Activated CD4-positive, alpha-beta T cell treated with anti-CD3 and anti-CD28 coated beads, Interleukin-2, amount 10 ng/mL, durations not matched to agents 7 days and 5 days (primary cell): Measurements from ENCODE around the gene ITLN2. TPM values are rescaled to one million over a fixed set of nuclear protein-coding genes. Genes with fewer than 3 reads are reported as not detected.
A peak's percentile ranks its signal among the peaks of the same experiment; 100 is the strongest.

ENCODE experiments used
- CTCF ChIA-PET: fragments of 350-600 bp; sonication (Branson Sonifier 250); formaldehyde crosslinking; loops from one replicate; lab custom pipeline; 2021; ENCODE audit warnings: antibody characterized with exemption; lab: Charles Lee
- POLR2A ChIA-PET: fragments of 350-600 bp; sonication (Branson Sonifier 250); formaldehyde crosslinking; loops from one replicate; lab custom pipeline; 2021; ENCODE audit warnings: antibody characterized with exemption; lab: Charles Lee
- DNase-seq: peaks from one replicate; pipeline ENCODE4 v3.0.0-alpha.2; 2020
- H3K27ac Mint-ChIP-seq: one replicate; pipeline ENCODE4 v1.8.0; 2021; ENCODE audit warnings: mild to moderate bottlenecking, moderate library complexity, mixed read lengths
- H3K27me3 Mint-ChIP-seq: one replicate; pipeline ENCODE4 v1.8.0; 2021; ENCODE audit warnings: mixed read lengths
- H3K36me3 Mint-ChIP-seq: one replicate; pipeline ENCODE4 v1.8.0; 2021; ENCODE audit warnings: low read depth, mixed read lengths
- H3K4me1 Mint-ChIP-seq: one replicate; pipeline ENCODE4 v1.8.0; 2021; ENCODE audit warnings: mixed read lengths
- H3K4me3 Mint-ChIP-seq: one replicate; pipeline ENCODE4 v1.8.0; 2021; ENCODE audit warnings: mild to moderate bottlenecking, moderate library complexity, mixed read lengths
- H3K9me3 Mint-ChIP-seq: one replicate; pipeline ENCODE4 v1.8.0; 2021; ENCODE audit warnings: mixed read lengths
- total RNA-seq, 2 experiments: library from RNA; stranded (reverse); gene quantifications; one replicate each; pipeline ENCODE4 v1.2.3, GENCODE V29; 2021

Gene ITLN2
- total RNA-seq, 2 experiments from 2014 or later, result not detected

DNA sequence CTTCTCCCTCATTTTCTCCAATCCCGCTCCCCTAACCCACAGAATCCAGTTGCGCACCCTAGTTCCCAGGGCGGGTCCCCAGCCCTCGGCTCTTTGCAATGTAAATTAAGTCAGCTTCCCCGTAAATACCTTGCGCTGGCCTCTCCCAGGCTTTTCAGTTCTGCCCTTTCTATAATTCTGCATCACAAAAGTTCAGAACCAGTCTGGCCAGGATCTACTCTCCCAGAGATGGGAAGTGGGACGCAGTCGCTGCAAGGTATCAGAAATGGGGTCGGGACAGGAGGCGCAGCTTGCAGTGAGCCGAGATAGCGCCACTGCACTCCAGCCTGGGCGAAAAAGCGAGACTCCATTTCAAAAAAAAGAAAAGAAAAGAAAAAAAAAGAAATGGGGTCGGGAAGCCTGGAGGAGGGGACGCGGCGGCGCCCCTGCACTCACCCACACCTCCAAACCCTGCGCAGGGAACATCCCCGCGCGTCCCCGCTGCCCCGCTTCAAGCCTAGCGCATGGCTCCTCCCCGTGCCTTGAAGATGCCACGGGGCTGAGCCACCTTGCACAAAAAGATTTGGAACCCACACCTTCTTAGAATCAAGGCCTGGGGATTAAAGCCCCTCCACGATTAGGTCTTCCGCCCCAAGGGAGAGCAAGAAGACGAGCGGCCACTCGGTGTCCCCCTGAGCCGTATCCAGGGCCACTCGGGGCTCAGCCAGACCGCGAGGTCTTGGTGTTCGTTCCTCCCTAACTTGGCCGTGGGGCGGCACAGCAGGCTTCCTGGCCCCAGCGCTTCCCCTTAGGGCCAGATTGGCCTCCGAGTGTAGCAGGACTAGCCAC, 27.2 kb upstream of the ITLN2 start:
- H3K4me1 Mint-ChIP-seq, result peaks cover 11% of the 10 kb centered on the region
- H3K27ac Mint-ChIP-seq, result no peak overlapping the region
- H3K36me3 Mint-ChIP-seq, result no peaks in the 10 kb centered on the region
- ChIA-PET POLR2A (no interaction called here), CTCF (interaction anchor here (1.3 kb wide), 1 partner anchor 147 kb away, joined by 4 read pairs; no protein-coding TSS in a partner anchor)
- H3K4me3 Mint-ChIP-seq, result peak overlapping the region; percentile 35
- peaks cover 38% of the 10 kb centered on the region for H3K27me3 Mint-ChIP-seq
- DNase-seq, result peak; percentile 17
- no peaks in the 10 kb centered on the region for H3K9me3 Mint-ChIP-seq

GRCh38 chr1:160979286-160979685, 24.7 kb upstream of the ITLN2 start:
- Mint-ChIP-seq H3K27ac (no peak overlapping the region), H3K9me3 (no peaks in the 10 kb centered on the region), H3K36me3 (no peaks in the 10 kb centered on the region), H3K27me3 (peaks cover 43% of the 10 kb centered on the region), H3K4me3 (no peak overlapping the region), H3K4me1 (peaks cover 11% of the 10 kb centered on the region)
- no peak for DNase-seq
- POLR2A ChIA-PET, result no interaction called here
- CTCF ChIA-PET, result interaction anchor here (1.3 to 1.9 kb wide), 3 partner anchors 11 to 298 kb away, joined by 4 to 5 read pairs (median 4); partner anchors contain the start of gene ITLN2

GRCh38 chr1:160978510-160978927, 23.9 kb upstream of the ITLN2 start:
- Mint-ChIP-seq H3K4me3 (no peak overlapping the region), H3K27ac (no peak overlapping the region), H3K36me3 (no peaks in the 10 kb centered on the region), H3K9me3 (no peaks in the 10 kb centered on the region), H3K27me3 (peaks cover 43% of the 10 kb centered on the region), H3K4me1 (peaks cover 11% of the 10 kb centered on the region)
- POLR2A ChIA-PET, result no interaction called here
- CTCF ChIA-PET, result interaction anchor here (1.0 to 1.9 kb wide), 3 partner anchors 12 to 27 kb away, joined by 4 to 5 read pairs (median 5); partner anchors contain the start of gene ITLN2
- DNase-seq, result no peak

GRCh38 chr1:160975026-160975425, 20.4 kb upstream of the ITLN2 start:
- no peak for DNase-seq
- ChIA-PET POLR2A (no interaction called here), CTCF (interaction anchor here (2.3 kb wide), 1 partner anchor 21 kb away, joined by 9 read pairs; the partner anchor contains the start of gene ITLN2)
- Mint-ChIP-seq H3K27ac (no peak overlapping the region), H3K27me3 (peaks cover 26% of the 10 kb centered on the region), H3K4me1 (no peaks in the 10 kb centered on the region), H3K36me3 (no peaks in the 10 kb centered on the region), H3K4me3 (no peak overlapping the region), H3K9me3 (no peaks in the 10 kb centered on the region)

GRCh38 chr1:160973491-160973890, 18.9 kb upstream of the ITLN2 start:
- Mint-ChIP-seq H3K4me3 (no peak overlapping the region), H3K27ac (no peak overlapping the region), H3K4me1 (no peaks in the 10 kb centered on the region), H3K27me3 (peaks cover 18% of the 10 kb centered on the region), H3K9me3 (no peaks in the 10 kb centered on the region), H3K36me3 (no peaks in the 10 kb centered on the region)
- CTCF ChIA-PET, result interaction anchor here (0.6 to 2.3 kb wide), 5 partner anchors 19 to 926 kb away, joined by 3 to 9 read pairs (median 3); partner anchors contain the start of gene ITLN2
- POLR2A ChIA-PET, result interaction anchor here (0.6 kb wide), 1 partner anchor 9 kb away, joined by 4 read pairs; no protein-coding TSS in a partner anchor
- no peak for DNase-seq

DNA sequence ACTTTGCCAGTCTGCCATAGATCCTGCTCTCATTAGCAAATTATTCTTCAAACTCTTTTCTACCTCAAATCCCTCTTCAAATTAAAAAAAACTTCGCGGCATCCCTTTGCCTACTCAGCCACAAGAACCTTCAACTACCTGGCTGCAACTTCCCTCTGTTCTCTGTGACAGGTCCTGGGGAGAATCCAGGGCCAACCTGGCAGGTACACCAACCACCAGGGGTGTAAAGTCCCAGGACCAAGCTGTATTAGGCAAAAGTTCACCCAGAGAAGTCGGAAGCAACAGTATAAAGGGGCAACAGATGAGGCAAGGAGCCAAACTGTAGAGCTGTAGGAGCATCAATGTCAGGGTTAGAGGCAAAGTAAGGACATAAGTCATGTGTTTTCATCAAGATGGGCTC, 18.3 kb upstream of the ITLN2 start:
- CTCF ChIA-PET, result interaction anchor here (0.6 to 1.4 kb wide), 3 partner anchors 32 to 608 kb away, joined by 3 to 5 read pairs (median 3); no protein-coding TSS in a partner anchor
- POLR2A ChIA-PET, result interaction anchor here (0.6 kb wide), 1 partner anchor 8 kb away, joined by 4 read pairs; no protein-coding TSS in a partner anchor
- Mint-ChIP-seq H3K9me3 (no peaks in the 10 kb centered on the region), H3K27me3 (peaks cover 16% of the 10 kb centered on the region), H3K36me3 (no peaks in the 10 kb centered on the region), H3K4me1 (no peaks in the 10 kb centered on the region), H3K4me3 (no peak overlapping the region), H3K27ac (no peak overlapping the region)
- no peak for DNase-seq

DNA sequence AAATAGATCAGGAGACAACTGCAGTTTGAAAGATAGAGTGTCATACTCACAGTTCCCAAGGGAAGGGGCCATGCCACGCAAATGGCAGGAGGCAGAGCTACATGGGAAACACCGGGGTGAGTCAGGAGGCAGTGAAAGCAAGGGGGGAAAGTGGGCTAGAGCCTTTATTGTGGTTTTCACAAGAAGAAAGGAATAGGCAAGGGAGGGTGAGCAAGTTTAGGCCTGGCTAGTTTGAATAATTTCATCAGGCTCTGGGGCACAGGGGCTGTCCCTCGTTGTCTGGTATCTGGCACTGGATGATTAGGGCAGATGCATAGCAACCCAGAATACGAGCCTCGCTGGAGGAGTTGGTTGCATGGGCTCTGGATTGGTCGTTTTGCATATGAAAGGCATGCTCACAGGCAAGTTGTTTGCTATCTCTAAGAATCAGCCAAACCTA, 17.0 kb upstream of the ITLN2 start:
- no peak for DNase-seq
- Mint-ChIP-seq H3K27ac (no peak overlapping the region), H3K4me3 (no peak overlapping the region), H3K36me3 (no peaks in the 10 kb centered on the region), H3K9me3 (no peaks in the 10 kb centered on the region), H3K4me1 (no peaks in the 10 kb centered on the region), H3K27me3 (peaks cover 19% of the 10 kb centered on the region)
- ChIA-PET POLR2A (no interaction called here), CTCF (interaction anchor here (1.4 kb wide), 1 partner anchor 33 kb away, joined by 3 read pairs; no protein-coding TSS in a partner anchor)

DNA sequence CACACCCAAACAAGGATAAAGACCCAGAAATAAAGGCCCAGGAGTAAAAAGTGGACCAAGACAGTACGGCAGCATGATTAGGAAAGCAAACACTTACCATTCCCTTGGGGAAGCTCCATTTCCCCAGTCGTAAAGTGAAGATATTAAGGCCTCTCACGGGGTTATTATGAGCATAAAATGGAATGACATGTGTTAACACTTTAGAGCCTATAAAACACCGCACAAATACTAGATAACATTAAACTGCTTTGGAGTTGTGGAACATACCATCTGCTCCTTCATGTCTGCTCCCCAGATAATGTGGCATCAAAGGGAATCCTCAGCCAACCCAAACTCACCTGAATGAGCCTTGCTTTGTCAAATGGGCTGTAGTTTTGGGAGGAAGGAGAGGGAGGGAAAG, 8.9 kb upstream of the ITLN2 start:
- ChIA-PET POLR2A (no interaction called here), CTCF (interaction anchor here (0.6 to 1.2 kb wide), 3 partner anchors 9 to 86 kb away, joined by 3 read pairs; partner anchors contain the start of gene ITLN2)
- Mint-ChIP-seq H3K27me3 (peaks cover 5% of the 10 kb centered on the region), H3K36me3 (no peaks in the 10 kb centered on the region), H3K27ac (no peak overlapping the region), H3K9me3 (no peaks in the 10 kb centered on the region), H3K4me3 (no peak overlapping the region), H3K4me1 (no peaks in the 10 kb centered on the region)
- DNase-seq, result no peak

GRCh38 chr1:160961419-160961818, 6.8 kb upstream of the ITLN2 start:
- ChIA-PET CTCF (no interaction called here), POLR2A (no interaction called here)
- H3K27me3 Mint-ChIP-seq, result no peaks in the 10 kb centered on the region
- DNase-seq, result no peak
- H3K27ac Mint-ChIP-seq, result no peak overlapping the region
- no peaks in the 10 kb centered on the region for H3K36me3 Mint-ChIP-seq
- no peak overlapping the region for H3K4me3 Mint-ChIP-seq
- no peaks in the 10 kb centered on the region for H3K9me3 Mint-ChIP-seq
- H3K4me1 Mint-ChIP-seq, result no peaks in the 10 kb centered on the region

DNA sequence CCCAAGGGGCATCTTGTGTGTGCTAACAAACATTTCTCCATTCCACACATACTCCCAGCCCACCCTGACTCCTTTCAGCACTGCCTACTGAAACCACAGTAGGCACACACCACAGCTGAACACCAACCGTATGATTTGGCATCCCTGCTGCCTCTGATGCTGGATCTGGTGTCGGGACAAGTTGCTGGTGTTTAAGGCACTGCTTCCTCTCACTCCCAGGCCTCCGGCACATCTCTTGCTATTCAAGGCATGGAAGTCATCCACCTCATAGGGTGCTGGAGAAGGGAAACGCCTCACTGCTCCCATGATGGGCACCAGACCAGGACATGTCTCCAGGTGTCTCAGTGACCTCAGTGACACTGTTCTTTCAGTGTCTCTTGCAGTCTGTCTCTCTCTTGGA, 2.4 kb upstream of the ITLN2 start:
- no peaks in the 10 kb centered on the region for H3K9me3 Mint-ChIP-seq
- no peak overlapping the region for H3K4me3 Mint-ChIP-seq
- no peaks in the 10 kb centered on the region for H3K27me3 Mint-ChIP-seq
- peaks cover 6% of the 10 kb centered on the region for H3K4me1 Mint-ChIP-seq
- no peaks in the 10 kb centered on the region for H3K36me3 Mint-ChIP-seq
- no peak for DNase-seq
- POLR2A ChIA-PET, result no interaction called here
- no peak overlapping the region for H3K27ac Mint-ChIP-seq
- CTCF ChIA-PET, result no interaction called here

GRCh38 chr1:160953030-160953429, 1.6 kb downstream of the ITLN2 start:
- CTCF ChIA-PET, result interaction anchor here (0.7 to 5.4 kb wide), 10 partner anchors 12 to 854 kb away, joined by 3 to 87 read pairs (median 7); no protein-coding TSS in a partner anchor
- no peak overlapping the region for H3K27ac Mint-ChIP-seq
- POLR2A ChIA-PET, result no interaction called here

GRCh38 chr1:160952129-160952510, 2.5 kb downstream of the ITLN2 start:
- H3K27ac Mint-ChIP-seq, result no peak overlapping the region
- peaks cover 11% of the 10 kb centered on the region for H3K4me1 Mint-ChIP-seq
- ChIA-PET POLR2A (no interaction called here), CTCF (interaction anchor here (0.6 to 5.4 kb wide), 24 partner anchors 12 to 280 kb away, joined by 3 to 87 read pairs (median 4); no protein-coding TSS in a partner anchor)
- no peaks in the 10 kb centered on the region for H3K27me3 Mint-ChIP-seq
- H3K36me3 Mint-ChIP-seq, result no peaks in the 10 kb centered on the region
- no peak for DNase-seq
- no peak overlapping the region for H3K4me3 Mint-ChIP-seq
- H3K9me3 Mint-ChIP-seq, result no peaks in the 10 kb centered on the region

More at GRCh38 chr1:160953030-160953429, 1.6 kb downstream of the ITLN2 start:
- H3K4me1 Mint-ChIP-seq, result peaks cover 11% of the 10 kb centered on the region
- no peak for DNase-seq
- no peaks in the 10 kb centered on the region for H3K9me3 Mint-ChIP-seq
- no peaks in the 10 kb centered on the region for H3K27me3 Mint-ChIP-seq
- no peak overlapping the region for H3K4me3 Mint-ChIP-seq
- no peaks in the 10 kb centered on the region for H3K36me3 Mint-ChIP-seq
